Esophagus (tissue), 2 donors: ENCODE data around the gene GULP1. TPM values are rescaled to one million over a fixed set of nuclear protein-coding genes. Genes with fewer than 3 reads are reported as not detected.

Experiments
- H3K27ac ChIP-seq, 2 donors: one replicate each; pipeline ENCODE4 v1.5.1; 2013; ENCODE audit warnings: low read depth in 2 of 2, mild to moderate bottlenecking in 2 of 2, inconsistent platforms in 1 of 2, low read length in 1 of 2, moderate library complexity in 1 of 2
- H3K27me3 ChIP-seq, 2 donors: one replicate each; pipeline ENCODE4 v1.6.1; 2013; ENCODE audit warnings: low read length in 2 of 2, control low read depth in 1 of 2, mild to moderate bottlenecking in 1 of 2; ENCODE audit not compliant: insufficient read depth in 2 of 2, control insufficient read depth in 1 of 2
- H3K36me3 ChIP-seq, 2 donors: one replicate each; pipeline ENCODE4 v1.6.1; 2013; ENCODE audit warnings: low read length in 1 of 2; ENCODE audit not compliant: control insufficient read depth in 2 of 2, insufficient read depth in 2 of 2
- H3K4me1 ChIP-seq, 2 donors: one replicate each; pipeline ENCODE4 v1.6.1; 2013; ENCODE audit warnings: low read length in 1 of 2; ENCODE audit not compliant: control insufficient read depth in 2 of 2, insufficient read depth in 2 of 2
- H3K4me3 ChIP-seq, 2 donors: one replicate each; pipeline ENCODE4 v1.5.1; 2013; ENCODE audit warnings: low read length in 2 of 2, mild to moderate bottlenecking in 2 of 2, low read depth in 1 of 2, moderate library complexity in 1 of 2
- H3K9me3 ChIP-seq, 2 donors: one replicate each; pipeline ENCODE4 v1.6.1; 2013; ENCODE audit warnings: mild to moderate bottlenecking in 2 of 2, low read depth in 1 of 2, low read length in 1 of 2, moderate library complexity in 1 of 2; ENCODE audit not compliant: control insufficient read depth in 2 of 2, insufficient read depth in 1 of 2
- WGBS, 2 donors: extraction: QIAGEN DNeasy Blood & Tissue Kit; methylation state at CpG; one replicate each; pipeline ENCODE4 v1.1.7; 2013; 5-methylcytosine and 5-hydroxymethylcytosine counted together
- polyA plus RNA-seq, 2 donors: library from polyadenylated mRNA; stranded (reverse); fragments of 200-250 nt; gene quantifications; one replicate each; pipeline ENCODE4 v1.2.3, GENCODE V29; 2013
- donor health status: healthy with polysubstance abuse.
- donor health status: Bipolar disorder and iron deficiency.

The GULP1 gene
- polyA plus RNA-seq, 2 donors: 5.5 to 10.5 TPM

GRCh38 chr2:188403676-188404075, 112.0 kb downstream of the GULP1 start:
- no peak overlapping the region for H3K27ac ChIP-seq
- H3K4me3 ChIP-seq: no peak overlapping the region
- H3K36me3 ChIP-seq: no peaks in the 10 kb centered on the region
- H3K9me3 ChIP-seq: peaks cover 0 to 6% of the 10 kb centered on the region in 2 donors
- no peaks in the 10 kb centered on the region for H3K4me1 ChIP-seq
- H3K27me3 ChIP-seq: no peaks in the 10 kb centered on the region

- Histone ChIP-seq H3K27me3 (no peaks in the 10 kb centered on the region), H3K4me1 (no peaks in the 10 kb centered on the region), H3K27ac (no peak overlapping the region), H3K36me3 (no peaks in the 10 kb centered on the region), H3K4me3 (no peak overlapping the region), H3K9me3 (peaks cover 0 to 6% of the 10 kb centered on the region in 2 donors)
- WGBS, 2 donors: 83 to 94% methylated on average over 5 of the region's 5 CpGs
Measured at GRCh38 chr2:188404341-188405004, 112.8 kb downstream of the GULP1 start.

- Histone ChIP-seq H3K9me3 (peaks cover 0 to 6% of the 10 kb centered on the region in 2 donors), H3K27ac (no peak overlapping the region), H3K36me3 (no peaks in the 10 kb centered on the region), H3K27me3 (no peaks in the 10 kb centered on the region), H3K4me3 (no peak overlapping the region), H3K4me1 (no peaks in the 10 kb centered on the region)
- WGBS, 2 donors: 86 to 93% methylated on average over 1 of the region's 1 CpG
Measured at GRCh38 chr2:188406414-188406813, 114.7 kb downstream of the GULP1 start.

- Histone ChIP-seq H3K27ac (no peak overlapping the region), H3K27me3 (no peaks in the 10 kb centered on the region), H3K36me3 (no peaks in the 10 kb centered on the region), H3K4me1 (no peaks in the 10 kb centered on the region), H3K4me3 (no peak overlapping the region), H3K9me3 (no peaks in the 10 kb centered on the region)
- 82 to 83% methylated on average over 5 of the region's 5 CpGs for WGBS, 2 donors
Measured at GRCh38 chr2:188410504-188411235, 119.0 kb downstream of the GULP1 start.

- WGBS, 2 donors: 90 to 94% methylated on average over 6 of the region's 6 CpGs
- Histone ChIP-seq H3K4me3 (no peak overlapping the region), H3K9me3 (no peaks in the 10 kb centered on the region), H3K27ac (no peak overlapping the region), H3K27me3 (no peaks in the 10 kb centered on the region), H3K36me3 (no peaks in the 10 kb centered on the region), H3K4me1 (no peaks in the 10 kb centered on the region)
Measured at GRCh38 chr2:188412190-188412589, 120.5 kb downstream of the GULP1 start.

- 25 to 44% methylated on average over 2 of the region's 2 CpGs for WGBS, 2 donors
- Histone ChIP-seq H3K27me3 (no peaks in the 10 kb centered on the region), H3K27ac (no peak overlapping the region), H3K4me1 (no peaks in the 10 kb centered on the region), H3K9me3 (no peaks in the 10 kb centered on the region), H3K4me3 (no peak overlapping the region), H3K36me3 (no peaks in the 10 kb centered on the region)
Measured at GRCh38 chr2:188414411-188414810, 122.7 kb downstream of the GULP1 start.

- Histone ChIP-seq H3K4me3 (no peak overlapping the region), H3K27ac (no peak overlapping the region), H3K27me3 (no peaks in the 10 kb centered on the region), H3K4me1 (no peaks in the 10 kb centered on the region), H3K9me3 (no peaks in the 10 kb centered on the region), H3K36me3 (no peaks in the 10 kb centered on the region)
- 92 to 94% methylated on average over 1 of the region's 1 CpG for WGBS, 2 donors
Measured at GRCh38 chr2:188414869-188415753, 123.4 kb downstream of the GULP1 start.

GRCh38 chr2:188415754-188416083, 124.0 kb downstream of the GULP1 start:
- Histone ChIP-seq H3K4me3 (no peak overlapping the region), H3K27me3 (no peaks in the 10 kb centered on the region), H3K4me1 (no peaks in the 10 kb centered on the region), H3K36me3 (no peaks in the 10 kb centered on the region), H3K27ac (no peak overlapping the region), H3K9me3 (no peaks in the 10 kb centered on the region)
- WGBS, 2 donors: 66 to 79% methylated on average over 1 of the region's 1 CpG

- H3K27ac ChIP-seq: no peak overlapping the region
- no peaks in the 10 kb centered on the region for H3K4me1 ChIP-seq
- H3K36me3 ChIP-seq: no peaks in the 10 kb centered on the region
- no peaks in the 10 kb centered on the region for H3K9me3 ChIP-seq
- no peaks in the 10 kb centered on the region for H3K27me3 ChIP-seq
- H3K4me3 ChIP-seq: no peak overlapping the region
Measured at GRCh38 chr2:188416367-188416766, 124.7 kb downstream of the GULP1 start.
